HCT116 (cell line): Measurements from ENCODE around the gene GNAO1. TPM values are rescaled to one million over a fixed set of nuclear protein-coding genes. Genes with fewer than 3 reads are reported as not detected.

Experiments used
- ATAC-seq: fragments of 200-7000 bp; cut with Tn5 transposase; 2 replicates; pipeline ENCODE4 v1.9.1; 2020; ENCODE audit warnings: mild to moderate bottlenecking, moderate library complexity
- BruUV-seq: library from RNA; stranded (reverse); fragments of 400-500 nt; replicated peaks from 2 replicates; lab custom pipeline; 2021; lab: Mats Ljungman, UMichigan
- CTCF ChIA-PET: fragments of 300-600 bp; sonication (Branson Sonifier 250); formaldehyde crosslinking; loops from one replicate; lab custom pipeline; 2021; ENCODE audit warnings: antibody characterized with exemption; lab: Charles Lee
- POLR2A ChIA-PET: fragments of 300-600, 350-600 bp; sonication (Branson Sonifier 250); formaldehyde crosslinking; loops from one replicate; lab custom pipeline; 2021; ENCODE audit warnings: antibody characterized with exemption; lab: Charles Lee
- RAD21 ChIA-PET, 2 experiments: fragments of 300-600 bp; sonication (Branson Sonifier 250); formaldehyde crosslinking; loops; one replicate each; lab custom pipeline; 2023; ENCODE audit warnings: low total read pairs in 2 of 2; ENCODE audit not compliant: uncharacterized antibody in 2 of 2, unreplicated experiment in 2 of 2, low non-redundant PET in 1 of 2; lab: Charles Lee
- DNase-seq: peaks from one replicate; pipeline ENCODE4 v3.0.0-alpha.2; 2010; ENCODE audit warnings: low read depth, low spot score
- H2AFZ ChIP-seq: fragments of 200-600 bp; shearing (Covaris generic), sonication (generic); 2 replicates; pipeline ENCODE4 v1.6.1; 2017; ENCODE audit warnings: low read depth, mixed run types, mixed read lengths, antibody characterized with exemption, low read length; ENCODE audit not compliant: poor library complexity, severe bottlenecking
- H3K27ac ChIP-seq: 2 replicates; pipeline ENCODE4 v1.5.1; 2012; ENCODE audit warnings: low read depth, low read length
- H3K27me3 ChIP-seq: fragments of 200-600 bp; sonication (generic); 2 replicates; pipeline ENCODE4 v1.6.1; 2016; ENCODE audit warnings: mixed run types, low read length, mixed read lengths; ENCODE audit not compliant: insufficient read depth
- H3K36me3 ChIP-seq, 2 experiments: fragments of 200-500 bp in 1 of 2; fragments of 200-600 bp in 1 of 2; sonication (Bioruptor generic) in 1 of 2; sonication (generic) in 1 of 2; 2 replicates each; pipeline versions ENCODE4 v1.5.1 to v1.6.1; 2014 to 2016; ENCODE audit warnings: low read length in 2 of 2, inconsistent platforms in 1 of 2, mixed read lengths in 1 of 2, mixed run types in 1 of 2; ENCODE audit not compliant: insufficient read depth in 2 of 2, control insufficient read depth in 1 of 2
- H3K4me1 ChIP-seq, 2 experiments: fragments of 200-600 bp in 1 of 2; sonication (generic) in 1 of 2; 2 replicates each; pipeline versions ENCODE4 v1.5.1 to v1.6.1; 2012 to 2017; ENCODE audit warnings: low read length in 2 of 2, inconsistent platforms in 1 of 2, mild to moderate bottlenecking in 1 of 2, mixed read lengths in 1 of 2, mixed run types in 1 of 2, moderate library complexity in 1 of 2; ENCODE audit not compliant: insufficient read depth in 2 of 2, control insufficient read depth in 1 of 2
- H3K4me2 ChIP-seq: fragments of 200-600 bp; sonication (generic); 2 replicates; pipeline ENCODE4 v1.6.1; 2017; ENCODE audit warnings: mixed run types, low read length, mixed read lengths
- H3K4me3 ChIP-seq, 2 experiments: fragments of 200-600 bp in 1 of 2; sonication (generic) in 1 of 2; replicated peaks in 1 of 2; 2 replicates each; pipeline ENCODE4 v1.5.1; 2011 to 2016; ENCODE audit warnings: low read length in 2 of 2, control low read depth in 1 of 2, low read depth in 1 of 2, mild to moderate bottlenecking in 1 of 2, mixed read lengths in 1 of 2, mixed run types in 1 of 2
- H3K79me2 ChIP-seq: fragments of 200-600 bp; sonication (generic); 2 replicates; pipeline ENCODE4 v1.6.1; 2017; ENCODE audit warnings: mild to moderate bottlenecking, mixed run types, low read length, moderate library complexity, mixed read lengths; ENCODE audit not compliant: insufficient read depth
- H3K9ac ChIP-seq: fragments of 200-600 bp; sonication (generic); 2 replicates; pipeline ENCODE4 v1.6.1; 2016; ENCODE audit warnings: low read length, mixed read lengths
- H3K9me2 ChIP-seq: fragments of 200-600 bp; sonication (generic), shearing (Covaris generic); 2 replicates; pipeline ENCODE4 v1.6.1; 2017; ENCODE audit warnings: mixed run types, mild to moderate bottlenecking, moderate library complexity; ENCODE audit not compliant: insufficient read depth
- H3K9me3 ChIP-seq, 2 experiments: fragments of 200-500 bp in 1 of 2; fragments of 200-600 bp in 1 of 2; sonication (Bioruptor generic) in 1 of 2; sonication (generic) in 1 of 2; 2 replicates each; pipeline ENCODE4 v1.6.1; 2014 to 2017; ENCODE audit warnings: low read length in 2 of 2, mixed read lengths in 2 of 2, inconsistent platforms in 1 of 2, low read depth in 1 of 2, mild to moderate bottlenecking in 1 of 2, mixed run types in 1 of 2, moderate library complexity in 1 of 2; ENCODE audit not compliant: control insufficient read depth in 1 of 2, insufficient read depth in 1 of 2
- H4K20me1 ChIP-seq: fragments of 200-600 bp; sonication (generic), shearing (Covaris generic); 2 replicates; pipeline ENCODE4 v1.6.1; 2017; ENCODE audit warnings: mixed run types, mild to moderate bottlenecking, moderate library complexity; ENCODE audit not compliant: insufficient read depth
- CBX3 ChIP-seq: IDR thresholded peaks from 2 replicates; pipeline ENCODE4 v1.6.1; 2012; ENCODE audit warnings: low read depth
- EGR1 ChIP-seq: IDR thresholded peaks from 2 replicates; pipeline ENCODE4 v1.6.1; 2012; ENCODE audit warnings: low read depth
- EZH2 ChIP-seq: fragments of 200-600 bp; sonication (generic); IDR thresholded peaks from 2 replicates; pipeline ENCODE4 v1.6.1; 2017; ENCODE audit warnings: antibody characterized with exemption, mixed run types
- EZH2phosphoT487 ChIP-seq: fragments of 200-600 bp; IDR thresholded peaks from 2 replicates; pipeline ENCODE4 v1.6.1; 2018; ENCODE audit warnings: antibody characterized with exemption, borderline replicate concordance
- JUND ChIP-seq: IDR thresholded peaks from 2 replicates; pipeline ENCODE4 v1.6.1; 2012
- POLR2A ChIP-seq: IDR thresholded peaks from 2 replicates; pipeline ENCODE4 v1.7.0; 2011; ENCODE audit warnings: borderline replicate concordance; ENCODE audit not compliant: insufficient read depth, insufficient read length; ENCODE audit errors: extremely low read depth
- RAD21 ChIP-seq: IDR thresholded peaks from 2 replicates; pipeline ENCODE4 v1.6.1; 2012; ENCODE audit warnings: low read depth, mild to moderate bottlenecking
- TCF7L2 ChIP-seq: IDR thresholded peaks from 2 replicates; pipeline ENCODE4 v1.7.0; 2011; ENCODE audit warnings: borderline replicate concordance, inconsistent platforms; ENCODE audit not compliant: insufficient read depth, insufficient read length; ENCODE audit errors: extremely low read depth
- YY1 ChIP-seq: IDR thresholded peaks from 2 replicates; pipeline ENCODE4 v1.6.1; 2011; ENCODE audit warnings: low read length, low read depth, moderate library complexity, mild to moderate bottlenecking; ENCODE audit not compliant: insufficient replicate concordance; ENCODE audit errors: extremely low read depth
- ZFX ChIP-seq: fragments of 450-650 bp; IDR thresholded peaks from 2 replicates; pipeline ENCODE4 v1.6.1; 2017
- intact Hi-C: fragments of 100-400 bp; cut with micrococcal nuclease; formaldehyde crosslinking; loops from 2 replicates; pipeline ENCODE4 v1.10.0; 2022
- total RNA-seq: library from RNA; stranded (reverse); gene quantifications from one replicate; pipeline ENCODE4 v1.2.1, GENCODE V29; 2021; ENCODE audit not compliant: unreplicated experiment
- TF ChIP-seq, protein P1 (sequence below), 3 experiments: fragments of 200-600 bp in 1 of 3; sonication (generic) in 1 of 3; IDR thresholded peaks in 2 of 3; conservative IDR thresholded peaks in 1 of 3; 2 replicates each; pipeline ENCODE4 v1.5.1; 2012 to 2017; ENCODE audit warnings: low read depth in 2 of 3, low read length in 2 of 3, antibody characterized with exemption in 1 of 3, borderline replicate concordance in 1 of 3, control low read depth in 1 of 3, mild to moderate bottlenecking in 1 of 3, mixed read lengths in 1 of 3, mixed run types in 1 of 3, moderate library complexity in 1 of 3; ENCODE audit not compliant: insufficient read depth in 1 of 3
- TF ChIP-seq, protein P2 (sequence below): IDR thresholded peaks from 2 replicates; pipeline ENCODE4 v1.6.1; 2012; ENCODE audit warnings: low read depth
- TF ChIP-seq, protein P3 (sequence below): IDR thresholded peaks from 2 replicates; pipeline ENCODE4 v1.6.1; 2012

GNAO1 gene
- total RNA-seq, 1 experiment from 2014 or later, result 0.12 TPM

DNA sequence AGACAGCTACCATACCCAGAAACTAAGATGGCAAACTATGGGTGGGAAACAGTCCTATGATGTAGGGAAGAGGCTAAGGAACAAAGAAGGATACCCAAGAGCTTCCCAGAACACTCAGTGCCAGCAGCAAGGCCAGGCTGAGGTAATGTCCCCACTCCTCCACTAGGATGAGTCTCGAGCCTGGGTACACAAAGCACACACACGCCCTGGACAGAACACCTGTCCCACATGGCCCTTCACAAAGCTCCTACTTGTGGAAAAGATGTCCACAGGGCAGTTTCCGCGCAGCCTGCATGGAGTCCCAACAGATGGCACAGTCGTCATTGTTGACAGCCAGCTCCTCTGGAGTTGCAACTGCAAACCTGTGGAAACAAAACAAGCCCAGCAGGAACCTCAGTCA is 210.2 kb downstream of the GNAO1 start:
- BruUV-seq, result no TSS peak
- RAD21 ChIA-PET, result no interaction called here
- peak; percentile 12 for DNase-seq
- H3K9me2 ChIP-seq, result no peaks in the 10 kb centered on the region
- H3K4me3 ChIP-seq, result no peak overlapping the region
- H3K79me2 ChIP-seq, result 0 out of 2 replicates have a peak, but pooled peaks cover 4% of the 10 kb centered on the region
- peak; percentile 96 for ATAC-seq
- H3K4me1 ChIP-seq, result no peaks in the 10 kb centered on the region
- H3K27ac ChIP-seq, result no peak overlapping the region
- CTCF ChIA-PET, result interaction anchor here (0.7 to 1.4 kb wide), 3 partner anchors 12 to 45 kb away, joined by 3 to 4 read pairs (median 3); no protein-coding TSS in a partner anchor
- no peak overlapping the region for H3K4me2 ChIP-seq
- H2AFZ ChIP-seq, result no peak overlapping the region
- POLR2A ChIA-PET, result no interaction called here
- no peaks in the 10 kb centered on the region for H4K20me1 ChIP-seq
- TF ChIP-seq ZFX (no peak), RAD21 (peak; percentile 37), CBX3 (no peak)
- TF ChIP-seq, protein P1, sequence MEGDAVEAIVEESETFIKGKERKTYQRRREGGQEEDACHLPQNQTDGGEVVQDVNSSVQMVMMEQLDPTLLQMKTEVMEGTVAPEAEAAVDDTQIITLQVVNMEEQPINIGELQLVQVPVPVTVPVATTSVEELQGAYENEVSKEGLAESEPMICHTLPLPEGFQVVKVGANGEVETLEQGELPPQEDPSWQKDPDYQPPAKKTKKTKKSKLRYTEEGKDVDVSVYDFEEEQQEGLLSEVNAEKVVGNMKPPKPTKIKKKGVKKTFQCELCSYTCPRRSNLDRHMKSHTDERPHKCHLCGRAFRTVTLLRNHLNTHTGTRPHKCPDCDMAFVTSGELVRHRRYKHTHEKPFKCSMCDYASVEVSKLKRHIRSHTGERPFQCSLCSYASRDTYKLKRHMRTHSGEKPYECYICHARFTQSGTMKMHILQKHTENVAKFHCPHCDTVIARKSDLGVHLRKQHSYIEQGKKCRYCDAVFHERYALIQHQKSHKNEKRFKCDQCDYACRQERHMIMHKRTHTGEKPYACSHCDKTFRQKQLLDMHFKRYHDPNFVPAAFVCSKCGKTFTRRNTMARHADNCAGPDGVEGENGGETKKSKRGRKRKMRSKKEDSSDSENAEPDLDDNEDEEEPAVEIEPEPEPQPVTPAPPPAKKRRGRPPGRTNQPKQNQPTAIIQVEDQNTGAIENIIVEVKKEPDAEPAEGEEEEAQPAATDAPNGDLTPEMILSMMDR (IDR thresholded peaks at IDR 0.05 in 2 of 3, conservative IDR thresholded peaks at IDR 0.05 in 1 of 3; ENCODE audit: borderline replicate concordance in 1 of 3, insufficient read depth in 1 of 3, low read depth in 2 of 3, low read length in 2 of 3), result peak in 2 of 3 experiments; percentile 49 to 61; a peak in 4 of 6 replicates
- no peaks in the 10 kb centered on the region for H3K27me3 ChIP-seq
- intact Hi-C loops, result no loop called here
- H3K36me3 ChIP-seq, result peaks cover 32 to 36% of the 10 kb centered on the region in 2 experiments
- H3K9me3 ChIP-seq, result no peaks in the 10 kb centered on the region
- no peak overlapping the region for H3K9ac ChIP-seq

DNA sequence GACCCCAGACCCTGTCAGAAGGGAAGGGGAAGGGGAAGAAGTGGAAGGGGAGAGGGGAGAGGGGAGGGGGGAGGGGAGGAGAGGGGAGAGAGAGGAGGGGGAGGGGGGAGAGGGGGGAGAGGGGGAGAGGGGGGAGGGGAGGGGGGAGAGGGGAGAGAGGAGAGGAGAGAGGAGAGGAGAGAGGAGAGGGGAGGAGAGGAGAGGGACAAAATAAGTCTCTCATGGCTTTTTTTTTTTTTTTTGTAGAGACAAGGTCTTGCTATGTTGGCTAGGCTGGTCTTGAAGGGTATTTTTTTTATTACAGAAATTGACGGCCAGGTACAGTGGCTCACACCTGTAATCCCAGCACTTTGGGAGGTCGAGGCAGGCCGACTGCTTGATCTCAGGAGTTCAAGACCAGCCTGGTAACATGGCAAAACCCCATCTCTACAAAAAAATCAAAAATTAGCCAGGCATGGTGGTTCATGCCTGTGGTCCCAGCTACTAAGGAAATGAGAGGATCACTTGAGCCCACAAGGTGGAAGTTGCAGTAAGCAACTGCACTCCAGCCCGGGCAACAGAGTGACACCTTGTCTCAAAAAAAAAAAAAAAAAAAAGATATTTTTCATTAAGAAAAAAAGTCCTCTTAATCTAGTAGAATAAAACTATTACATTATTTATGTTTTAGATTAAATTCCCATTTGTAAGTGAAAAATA is 214.8 kb downstream of the GNAO1 start:
- H3K4me2 ChIP-seq, result no peak overlapping the region
- 0 out of 2 replicates have a peak, but pooled peaks cover 5% of the 10 kb centered on the region for H3K79me2 ChIP-seq
- no peak overlapping the region for H2AFZ ChIP-seq
- H3K27ac ChIP-seq, result no peak overlapping the region
- ChIA-PET RAD21 (no interaction called here), POLR2A (no interaction called here), CTCF (no interaction called here)
- H3K9ac ChIP-seq, result no peak overlapping the region
- H3K36me3 ChIP-seq, result peaks cover 38 to 39% of the 10 kb centered on the region in 2 experiments
- no peaks in the 10 kb centered on the region for H3K9me2 ChIP-seq
- no peak for ATAC-seq
- no peaks in the 10 kb centered on the region for H3K9me3 ChIP-seq
- no peaks in the 10 kb centered on the region for H3K27me3 ChIP-seq
- no TSS peak for BruUV-seq
- H3K4me3 ChIP-seq, result no peak overlapping the region
- intact Hi-C loops, result no loop called here
- H3K4me1 ChIP-seq, result no peaks in the 10 kb centered on the region
- no peak for DNase-seq
- no peaks in the 10 kb centered on the region for H4K20me1 ChIP-seq
- no peak for TF ChIP-seq POLR2A
- TF ChIP-seq JUND, result no peak
- TF ChIP-seq CBX3, result no peak
- no peak for TF ChIP-seq TCF7L2
- TF ChIP-seq, protein P2, sequence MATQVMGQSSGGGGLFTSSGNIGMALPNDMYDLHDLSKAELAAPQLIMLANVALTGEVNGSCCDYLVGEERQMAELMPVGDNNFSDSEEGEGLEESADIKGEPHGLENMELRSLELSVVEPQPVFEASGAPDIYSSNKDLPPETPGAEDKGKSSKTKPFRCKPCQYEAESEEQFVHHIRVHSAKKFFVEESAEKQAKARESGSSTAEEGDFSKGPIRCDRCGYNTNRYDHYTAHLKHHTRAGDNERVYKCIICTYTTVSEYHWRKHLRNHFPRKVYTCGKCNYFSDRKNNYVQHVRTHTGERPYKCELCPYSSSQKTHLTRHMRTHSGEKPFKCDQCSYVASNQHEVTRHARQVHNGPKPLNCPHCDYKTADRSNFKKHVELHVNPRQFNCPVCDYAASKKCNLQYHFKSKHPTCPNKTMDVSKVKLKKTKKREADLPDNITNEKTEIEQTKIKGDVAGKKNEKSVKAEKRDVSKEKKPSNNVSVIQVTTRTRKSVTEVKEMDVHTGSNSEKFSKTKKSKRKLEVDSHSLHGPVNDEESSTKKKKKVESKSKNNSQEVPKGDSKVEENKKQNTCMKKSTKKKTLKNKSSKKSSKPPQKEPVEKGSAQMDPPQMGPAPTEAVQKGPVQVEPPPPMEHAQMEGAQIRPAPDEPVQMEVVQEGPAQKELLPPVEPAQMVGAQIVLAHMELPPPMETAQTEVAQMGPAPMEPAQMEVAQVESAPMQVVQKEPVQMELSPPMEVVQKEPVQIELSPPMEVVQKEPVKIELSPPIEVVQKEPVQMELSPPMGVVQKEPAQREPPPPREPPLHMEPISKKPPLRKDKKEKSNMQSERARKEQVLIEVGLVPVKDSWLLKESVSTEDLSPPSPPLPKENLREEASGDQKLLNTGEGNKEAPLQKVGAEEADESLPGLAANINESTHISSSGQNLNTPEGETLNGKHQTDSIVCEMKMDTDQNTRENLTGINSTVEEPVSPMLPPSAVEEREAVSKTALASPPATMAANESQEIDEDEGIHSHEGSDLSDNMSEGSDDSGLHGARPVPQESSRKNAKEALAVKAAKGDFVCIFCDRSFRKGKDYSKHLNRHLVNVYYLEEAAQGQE, result no peak
- TF ChIP-seq EGR1, result no peak
- TF ChIP-seq, protein P3, sequence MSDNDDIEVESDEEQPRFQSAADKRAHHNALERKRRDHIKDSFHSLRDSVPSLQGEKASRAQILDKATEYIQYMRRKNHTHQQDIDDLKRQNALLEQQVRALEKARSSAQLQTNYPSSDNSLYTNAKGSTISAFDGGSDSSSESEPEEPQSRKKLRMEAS, result no peak
- TF ChIP-seq EZH2phosphoT487, result no peak
- TF ChIP-seq YY1, result no peak
- TF ChIP-seq EZH2, result no peak
